HepG2 (cell line): Measurements from ENCODE around the gene AP2S1. TPM values are rescaled to one million over a fixed set of nuclear protein-coding genes. Genes with fewer than 3 reads are reported as not detected.

Experiments
- BRCA1 ChIP-seq: sonication (generic); formaldehyde crosslinking; IDR thresholded peaks from 2 replicates; pipeline ENCODE4 v1.4.0; 2020; ENCODE audit warnings: missing genetic modification reagents
- CEBPG ChIP-seq: IDR thresholded peaks from 2 replicates; pipeline ENCODE4 v1.6.1; 2016
- EED ChIP-seq: sonication (generic); formaldehyde crosslinking; IDR thresholded peaks from 2 replicates; pipeline ENCODE4 v1.5.0; 2020; ENCODE audit warnings: mild to moderate bottlenecking, missing genetic modification reagents
- ELF1 ChIP-seq: sonication (generic); formaldehyde crosslinking; IDR thresholded peaks from 2 replicates; pipeline ENCODE4 v1.4.0; 2020; ENCODE audit warnings: missing genetic modification reagents
- EP300 ChIP-seq, 3 experiments: sonication (generic) in 1 of 3; formaldehyde crosslinking in 1 of 3; IDR thresholded peaks; 2 replicates each; pipeline versions ENCODE4 v1.5.1 to v1.6.1; 2011 to 2020; ENCODE audit warnings: low read depth in 2 of 3, low read length in 2 of 3, borderline replicate concordance in 1 of 3, improper control_type of control experiment in 1 of 3, mild to moderate bottlenecking in 1 of 3, missing genetic modification reagents in 1 of 3, moderate library complexity in 1 of 3
- FOXM1 ChIP-seq: sonication (generic); formaldehyde crosslinking; IDR thresholded peaks from 2 replicates; pipeline ENCODE4 v1.5.0; 2020; ENCODE audit warnings: missing genetic modification reagents
- HMG20A ChIP-seq: IDR thresholded peaks from 2 replicates; pipeline ENCODE4 v1.6.1; 2016; ENCODE audit warnings: borderline replicate concordance
- MAFG ChIP-seq: sonication (generic); formaldehyde crosslinking; IDR thresholded peaks from 2 replicates; pipeline ENCODE4 v1.5.1; 2020; ENCODE audit warnings: mild to moderate bottlenecking, missing genetic modification reagents
- MAZ ChIP-seq, 2 experiments: sonication (generic) in 1 of 2; formaldehyde crosslinking in 1 of 2; IDR thresholded peaks; 2 replicates each; pipeline versions ENCODE4 v1.5.0 to v1.6.1; 2012 to 2020; ENCODE audit warnings: low read depth in 2 of 2, mild to moderate bottlenecking in 2 of 2, borderline replicate concordance in 1 of 2, improper control_type of control experiment in 1 of 2, low read length in 1 of 2, missing genetic modification reagents in 1 of 2, moderate library complexity in 1 of 2
- MLLT10 ChIP-seq: sonication (generic); formaldehyde crosslinking; IDR thresholded peaks from 2 replicates; pipeline ENCODE4 v1.4.0; 2020; ENCODE audit warnings: missing genetic modification reagents
- PITX1 ChIP-seq: sonication (generic); formaldehyde crosslinking; IDR thresholded peaks from 2 replicates; pipeline ENCODE4 v1.5.1; 2020; ENCODE audit warnings: mild to moderate bottlenecking, missing genetic modification reagents
- RFX3 ChIP-seq: IDR thresholded peaks from 2 replicates; pipeline ENCODE4 v1.6.1; 2016; ENCODE audit warnings: missing biosample characterization, missing genetic modification reagents
- SAP130 ChIP-seq: IDR thresholded peaks from 2 replicates; pipeline ENCODE4 v1.6.1; 2016; ENCODE audit warnings: low read depth
- TEAD3 ChIP-seq: optimal IDR thresholded peaks from 2 replicates; pipeline ENCODE3; 2016; ENCODE audit warnings: borderline replicate concordance
- ZBTB21 ChIP-seq: sonication (generic); formaldehyde crosslinking; IDR thresholded peaks from 2 replicates; pipeline ENCODE4 v1.4.0; 2020; ENCODE audit warnings: missing genetic modification reagents
- ZNF550 ChIP-seq: sonication (generic); formaldehyde crosslinking; IDR thresholded peaks from 2 replicates; pipeline ENCODE4 v1.4.0; 2020; ENCODE audit warnings: mild to moderate bottlenecking, missing genetic modification reagents, borderline replicate concordance
- ZNF563 ChIP-seq: sonication (generic); formaldehyde crosslinking; IDR thresholded peaks from 2 replicates; pipeline ENCODE4 v1.8.0; 2022; ENCODE audit warnings: mild to moderate bottlenecking, moderate library complexity, missing genetic modification reagents
- ZNF670 ChIP-seq: sonication (generic); formaldehyde crosslinking; IDR thresholded peaks from 2 replicates; pipeline ENCODE4 v1.8.0; 2022; ENCODE audit warnings: mild to moderate bottlenecking, missing genetic modification reagents, borderline replicate concordance
- ZSCAN30 ChIP-seq: sonication (generic); formaldehyde crosslinking; IDR thresholded peaks from 2 replicates; pipeline ENCODE4 v1.5.0; 2020; ENCODE audit warnings: mild to moderate bottlenecking, missing genetic modification reagents
- polyA plus RNA-seq, 8 experiments: library from polyadenylated mRNA; depleted of rRNA in 3 of 8; stranded (reverse) in 7 of 8; unstranded in 1 of 8; fragments of >200 nt; fragmentation: Illumina TruSeq in 4 of 8; extraction: Trizol in 4 of 8; gene quantifications; 2 replicates each; pipeline versions ENCODE4 v1.2.1 to v1.2.3, GENCODE V29; 2011 to 2016; ENCODE audit warnings: low read depth in 4 of 8, missing spikeins in 1 of 8, mixed read lengths in 1 of 8; ENCODE audit not compliant: insufficient read depth in 1 of 8
- total RNA-seq, 5 experiments: library from RNA; depleted of rRNA; stranded (reverse); fragments of >200 nt; fragmentation: Illumina TruSeq; extraction: Trizol; gene quantifications; 2 replicates each; pipeline ENCODE4 v1.2.3, GENCODE V29; 2016; ENCODE audit warnings: low read depth in 1 of 5
- TF ChIP-seq, protein P1 (sequence below): sonication (generic); formaldehyde crosslinking; IDR thresholded peaks from 2 replicates; pipeline ENCODE4 v1.5.1; 2020; ENCODE audit warnings: missing genetic modification reagents, mild to moderate bottlenecking, borderline replicate concordance
- TF ChIP-seq, protein P2 (sequence below): sonication (generic); formaldehyde crosslinking; IDR thresholded peaks from 2 replicates; pipeline ENCODE4 v1.8.1; 2023; ENCODE audit warnings: mild to moderate bottlenecking, inconsistent platforms, moderate library complexity, missing genetic modification reagents, borderline replicate concordance
- TF ChIP-seq, protein P3 (sequence below): IDR thresholded peaks from 2 replicates; pipeline ENCODE4 v1.6.1; 2016; ENCODE audit warnings: mild to moderate bottlenecking, missing biosample characterization, missing genetic modification reagents
- TF ChIP-seq, protein P4 (sequence below): sonication (generic); formaldehyde crosslinking; IDR thresholded peaks from 2 replicates; pipeline ENCODE4 v1.9.0; 2021; ENCODE audit warnings: missing genetic modification reagents, borderline replicate concordance
- TF ChIP-seq, protein P5 (sequence below): sonication (generic); formaldehyde crosslinking; IDR thresholded peaks from 2 replicates; pipeline ENCODE4 v1.5.1; 2020; ENCODE audit warnings: mild to moderate bottlenecking, moderate library complexity, missing genetic modification reagents

Gene AP2S1
- total and polyA plus RNA-seq, 2 of the 13 experiments (the other 11 are each of a cell fraction or from before 2014, with no cell fraction given) = 45.2 to 86.1 TPM

DNA sequence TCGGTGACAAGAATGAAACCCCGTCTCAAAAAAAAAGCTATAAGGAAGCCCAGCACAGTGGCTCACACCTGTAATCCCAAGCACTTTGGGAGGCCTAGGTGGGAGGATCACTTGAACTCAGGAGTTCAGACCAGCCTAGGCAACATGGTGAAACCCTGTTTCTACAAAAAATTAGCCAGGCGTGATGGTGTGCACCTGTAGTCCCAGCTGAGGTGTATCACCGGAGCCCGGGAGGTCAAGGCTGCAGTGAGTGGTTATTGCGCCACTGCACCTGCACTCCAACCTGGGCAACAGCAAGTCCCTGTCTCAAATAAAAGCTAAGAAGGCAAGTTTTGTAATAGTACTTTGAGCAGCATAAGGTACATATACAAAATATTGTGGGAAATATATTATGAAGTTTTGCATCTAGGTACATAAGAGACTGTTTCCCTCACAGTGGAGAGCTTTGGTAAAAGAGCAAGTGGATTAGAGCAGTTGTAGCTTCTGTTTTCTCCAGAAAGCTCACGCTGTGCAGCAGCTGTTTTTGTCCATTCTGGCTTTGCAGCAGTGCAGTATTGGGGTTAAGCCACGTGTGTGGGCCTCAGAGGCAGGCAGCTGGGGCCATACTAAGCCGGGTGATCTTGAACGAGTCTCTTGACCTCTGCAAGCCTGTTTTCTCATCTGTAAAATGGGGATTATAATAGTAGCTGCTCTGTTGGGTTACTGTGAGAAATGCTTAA, 45.6 kb upstream of the AP2S1 start (continued):
- TF ChIP-seq ELF1 = no peak
- no peak for TF ChIP-seq ZSCAN30
- peak; percentile 47; the same call in 1 of the 2 replicates for TF ChIP-seq PITX1 (CRISPR knock-in tag)
- TF ChIP-seq SAP130 (CRISPR knock-in tag) = 0 out of 2 replicates have a peak, but pooled peaks have one; percentile 22
- TF ChIP-seq, protein P1, sequence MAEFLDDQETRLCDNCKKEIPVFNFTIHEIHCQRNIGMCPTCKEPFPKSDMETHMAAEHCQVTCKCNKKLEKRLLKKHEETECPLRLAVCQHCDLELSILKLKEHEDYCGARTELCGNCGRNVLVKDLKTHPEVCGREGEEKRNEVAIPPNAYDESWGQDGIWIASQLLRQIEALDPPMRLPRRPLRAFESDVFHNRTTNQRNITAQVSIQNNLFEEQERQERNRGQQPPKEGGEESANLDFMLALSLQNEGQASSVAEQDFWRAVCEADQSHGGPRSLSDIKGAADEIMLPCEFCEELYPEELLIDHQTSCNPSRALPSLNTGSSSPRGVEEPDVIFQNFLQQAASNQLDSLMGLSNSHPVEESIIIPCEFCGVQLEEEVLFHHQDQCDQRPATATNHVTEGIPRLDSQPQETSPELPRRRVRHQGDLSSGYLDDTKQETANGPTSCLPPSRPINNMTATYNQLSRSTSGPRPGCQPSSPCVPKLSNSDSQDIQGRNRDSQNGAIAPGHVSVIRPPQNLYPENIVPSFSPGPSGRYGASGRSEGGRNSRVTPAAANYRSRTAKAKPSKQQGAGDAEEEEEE (CRISPR knock-in tag) = no peak
- TF ChIP-seq TEAD3 (CRISPR knock-in tag) = no peak
- no peak for TF ChIP-seq MLLT10
- TF ChIP-seq, protein P2, sequence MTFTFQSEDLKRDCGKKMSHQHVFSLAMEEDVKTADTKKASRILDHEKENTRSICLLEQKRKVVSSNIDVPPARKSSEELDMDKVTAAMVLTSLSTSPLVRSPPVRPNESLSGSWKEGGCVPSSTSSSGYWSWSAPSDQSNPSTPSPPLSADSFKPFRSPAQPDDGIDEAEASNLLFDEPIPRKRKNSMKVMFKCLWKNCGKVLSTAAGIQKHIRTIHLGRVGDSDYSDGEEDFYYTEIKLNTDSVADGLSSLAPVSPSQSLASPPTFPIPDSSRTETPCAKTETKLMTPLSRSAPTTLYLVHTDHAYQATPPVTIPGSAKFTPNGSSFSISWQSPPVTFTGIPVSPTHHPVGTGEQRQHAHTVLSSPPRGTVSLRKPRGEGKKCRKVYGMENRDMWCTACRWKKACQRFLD (CRISPR knock-in tag) = no peak
- TF ChIP-seq MAZ (IDR thresholded peaks at IDR 0.05; ENCODE audit: borderline replicate concordance, low read depth, low read length) = no peak
- 0 out of 2 replicates have a peak, but pooled peaks have one; percentile 32 for TF ChIP-seq MAZ (CRISPR knock-in tag; IDR thresholded peaks at IDR 0.05; ENCODE audit: low read depth)
- TF ChIP-seq, protein P3, sequence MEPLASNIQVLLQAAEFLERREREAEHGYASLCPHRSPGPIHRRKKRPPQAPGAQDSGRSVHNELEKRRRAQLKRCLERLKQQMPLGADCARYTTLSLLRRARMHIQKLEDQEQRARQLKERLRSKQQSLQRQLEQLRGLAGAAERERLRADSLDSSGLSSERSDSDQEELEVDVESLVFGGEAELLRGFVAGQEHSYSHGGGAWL = no peak
- TF ChIP-seq, protein P4, sequence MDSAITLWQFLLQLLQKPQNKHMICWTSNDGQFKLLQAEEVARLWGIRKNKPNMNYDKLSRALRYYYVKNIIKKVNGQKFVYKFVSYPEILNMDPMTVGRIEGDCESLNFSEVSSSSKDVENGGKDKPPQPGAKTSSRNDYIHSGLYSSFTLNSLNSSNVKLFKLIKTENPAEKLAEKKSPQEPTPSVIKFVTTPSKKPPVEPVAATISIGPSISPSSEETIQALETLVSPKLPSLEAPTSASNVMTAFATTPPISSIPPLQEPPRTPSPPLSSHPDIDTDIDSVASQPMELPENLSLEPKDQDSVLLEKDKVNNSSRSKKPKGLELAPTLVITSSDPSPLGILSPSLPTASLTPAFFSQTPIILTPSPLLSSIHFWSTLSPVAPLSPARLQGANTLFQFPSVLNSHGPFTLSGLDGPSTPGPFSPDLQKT (CRISPR knock-in tag) = no peak
- no peak for TF ChIP-seq ZNF563 (CRISPR knock-in tag)
- TF ChIP-seq, protein P5, sequence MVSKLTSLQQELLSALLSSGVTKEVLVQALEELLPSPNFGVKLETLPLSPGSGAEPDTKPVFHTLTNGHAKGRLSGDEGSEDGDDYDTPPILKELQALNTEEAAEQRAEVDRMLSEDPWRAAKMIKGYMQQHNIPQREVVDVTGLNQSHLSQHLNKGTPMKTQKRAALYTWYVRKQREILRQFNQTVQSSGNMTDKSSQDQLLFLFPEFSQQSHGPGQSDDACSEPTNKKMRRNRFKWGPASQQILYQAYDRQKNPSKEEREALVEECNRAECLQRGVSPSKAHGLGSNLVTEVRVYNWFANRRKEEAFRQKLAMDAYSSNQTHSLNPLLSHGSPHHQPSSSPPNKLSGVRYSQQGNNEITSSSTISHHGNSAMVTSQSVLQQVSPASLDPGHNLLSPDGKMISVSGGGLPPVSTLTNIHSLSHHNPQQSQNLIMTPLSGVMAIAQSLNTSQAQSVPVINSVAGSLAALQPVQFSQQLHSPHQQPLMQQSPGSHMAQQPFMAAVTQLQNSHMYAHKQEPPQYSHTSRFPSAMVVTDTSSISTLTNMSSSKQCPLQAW (CRISPR knock-in tag) = peak; percentile 45
- TF ChIP-seq MAFG (CRISPR knock-in tag) = no peak
- TF ChIP-seq ZBTB21 (CRISPR knock-in tag) = no peak
- no peak for TF ChIP-seq ZNF550
- no peak for TF ChIP-seq HMG20A (CRISPR knock-in tag)
- no peak for TF ChIP-seq FOXM1 (CRISPR knock-in tag)
- no peak for TF ChIP-seq EED (CRISPR knock-in tag)
- peak; percentile 84 for TF ChIP-seq CEBPG (CRISPR knock-in tag)
- 0 out of 4 replicates have a peak, but pooled peaks of 1 of the 2 experiments have one; percentile 32 for TF ChIP-seq EP300 (IDR thresholded peaks at IDR 0.05; ENCODE audit: low read depth in 2 of 2, low read length in 2 of 2)
- no peak for TF ChIP-seq EP300 (CRISPR knock-in tag; IDR thresholded peaks at IDR 0.05; ENCODE audit: borderline replicate concordance)
- TF ChIP-seq ZNF670 (CRISPR knock-in tag) = no peak
- TF ChIP-seq BRCA1 (CRISPR knock-in tag) = no peak
- no peak for TF ChIP-seq RFX3 (CRISPR knock-in tag)
